Adrenal gland (tissue), 12 donors: ENCODE results near the gene CIB2. TPM values are rescaled to one million over a fixed set of nuclear protein-coding genes. Genes with fewer than 3 reads are reported as not detected.

ENCODE experiments used
- DNase-seq, 7 donors: peaks; one replicate each; pipeline ENCODE4 v3.0.0-alpha.2; 2019 to 2020
- H3K27ac ChIP-seq, 5 donors: fragments of 200-600 bp; sonication (generic) in 4 of 5; 1 replicate in 3 of 5; 2 replicates in 2 of 5; pipeline versions ENCODE4 v1.5.1 to v1.8.0; 2016 to 2020; ENCODE audit warnings: mild to moderate bottlenecking in 1 of 5
- H3K27me3 ChIP-seq: fragments of 200-600 bp; 2 replicates; pipeline ENCODE4 v1.8.0; 2021
- H3K36me3 ChIP-seq, 2 donors: fragments of 200-600 bp; replicated peaks in 1 of 2; 1 replicate in 1 of 2; 2 replicates in 1 of 2; pipeline versions ENCODE4 v1.5.1 to v1.8.0; 2018 to 2022
- H3K4me1 ChIP-seq, 2 donors: fragments of 200-600 bp; replicated peaks in 1 of 2; 1 replicate in 1 of 2; 2 replicates in 1 of 2; pipeline versions ENCODE4 v1.5.1 to v1.8.0; 2018 to 2021
- H3K4me3 ChIP-seq, 4 donors: fragments of 200-600 bp; sonication (generic) in 3 of 4; one replicate each; pipeline ENCODE4 v1.5.1; 2016 to 2018
- H3K9me3 ChIP-seq, 3 donors: fragments of 200-600 bp; sonication (generic) in 1 of 3; replicated peaks in 1 of 3; 1 replicate in 2 of 3; 2 replicates in 1 of 3; pipeline versions ENCODE4 v1.5.1 to v1.8.0; 2016 to 2021
- POLR2A ChIP-seq, 2 donors: fragments of 450-650 bp; IDR thresholded peaks; one replicate each; pipeline ENCODE4 v1.6.1; 2017; ENCODE audit warnings: antibody characterized with exemption in 2 of 2, mild to moderate bottlenecking in 2 of 2, moderate library complexity in 1 of 2
- WGBS, 4 donors: extraction: QIAGEN DNeasy Blood & Tissue Kit in 2 of 4; methylation state at CpG; one replicate each; pipeline versions ENCODE4 v1.1.5 to v1.1.7; 2013 to 2017; 5-methylcytosine and 5-hydroxymethylcytosine counted together
- intact Hi-C, 2 donors: fragments of 100-400 bp; cut with DNase I; formaldehyde crosslinking; loops; one replicate each; pipeline versions ENCODE4 v1.14.1 to v1.15.0; 2022 to 2023
- polyA plus RNA-seq, 3 donors: library from polyadenylated mRNA; stranded (reverse); fragments of 200-250 nt in 2 of 3; fragments of 350-450 nt in 1 of 3; fragmentation: Illumina TruSeq in 1 of 3; extraction: RNeasy Lipid Tissue Mini Kit (QIAGEN cat#74804) in 1 of 3; gene quantifications; one replicate each; pipeline ENCODE4 v1.2.3, GENCODE V29; 2013 to 2014
- total RNA-seq, 9 donors: library from RNA; depleted of rRNA in 4 of 9; stranded (reverse); fragments of >200 nt in 4 of 9; fragments of 120-200 nt in 1 of 9; fragmentation: NEBNext Ultra II Directional in 1 of 9; extraction: Animal tissue kit (Norgen Biotek cat#: 25700) in 1 of 9; gene quantifications; one replicate each; pipeline versions ENCODE4 v1.1.0 to v1.2.4, GENCODE V29; 2013 to 2023
- TF ChIP-seq, protein P1 (sequence below), 6 experiments: fragments of 450-650 bp in 4 of 6; fragments of 200-600 bp in 2 of 6; sonication (generic) in 1 of 6; IDR thresholded peaks; 1 replicate in 5 of 6; 2 replicates in 1 of 6; pipeline versions ENCODE4 v1.5.1 to v1.8.0; 2016 to 2021; ENCODE audit warnings: antibody characterized with exemption in 6 of 6, mild to moderate bottlenecking in 2 of 6, moderate library complexity in 1 of 6
- donor health status: healthy with polysubstance abuse.
- donor health status: Bipolar disorder and iron deficiency.
- donor health status: DM: yes; HTN: yes; CAD: no.
- donor health status: DM: no; HTN: no; CAD: no.
- donor health status: DM: no; HTN: no; CAD: no.
- donor health status: DM: yes; HTN: yes; CAD: no.

The CIB2 gene
- total and polyA plus RNA-seq, 12 donors, result 4.4 to 37.8 (median 19.7) TPM

DNA sequence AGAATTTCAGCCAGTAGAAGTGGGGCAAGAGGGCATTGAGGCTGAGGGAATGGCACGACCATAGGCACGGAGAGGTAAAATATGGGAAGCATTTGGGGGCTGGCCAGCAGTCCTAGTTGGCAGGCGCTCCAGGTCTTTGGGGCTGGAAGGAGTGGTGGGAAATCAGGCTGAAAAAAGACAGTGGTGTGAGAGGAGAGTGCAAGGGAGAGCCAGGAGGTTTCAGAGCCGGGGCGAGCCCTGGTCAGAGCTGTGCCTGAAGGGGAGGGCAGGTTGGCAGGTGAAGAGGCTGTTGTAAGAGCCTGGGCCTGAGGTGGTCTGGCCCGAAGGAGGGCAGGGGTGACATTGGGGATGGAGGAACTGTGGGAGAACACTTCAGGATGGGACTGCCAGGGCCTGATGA, 16.3 kb upstream of the CIB2 start:
- Histone ChIP-seq H3K36me3 (no peaks in the 10 kb centered on the region), H3K27ac (no peak overlapping the region), H3K4me1 (peaks cover 11 to 35% of the 10 kb centered on the region in 2 donors), H3K27me3 (no peaks in the 10 kb centered on the region), H3K9me3 (no peaks in the 10 kb centered on the region), H3K4me3 (no peak overlapping the region)
- TF ChIP-seq, protein P1, sequence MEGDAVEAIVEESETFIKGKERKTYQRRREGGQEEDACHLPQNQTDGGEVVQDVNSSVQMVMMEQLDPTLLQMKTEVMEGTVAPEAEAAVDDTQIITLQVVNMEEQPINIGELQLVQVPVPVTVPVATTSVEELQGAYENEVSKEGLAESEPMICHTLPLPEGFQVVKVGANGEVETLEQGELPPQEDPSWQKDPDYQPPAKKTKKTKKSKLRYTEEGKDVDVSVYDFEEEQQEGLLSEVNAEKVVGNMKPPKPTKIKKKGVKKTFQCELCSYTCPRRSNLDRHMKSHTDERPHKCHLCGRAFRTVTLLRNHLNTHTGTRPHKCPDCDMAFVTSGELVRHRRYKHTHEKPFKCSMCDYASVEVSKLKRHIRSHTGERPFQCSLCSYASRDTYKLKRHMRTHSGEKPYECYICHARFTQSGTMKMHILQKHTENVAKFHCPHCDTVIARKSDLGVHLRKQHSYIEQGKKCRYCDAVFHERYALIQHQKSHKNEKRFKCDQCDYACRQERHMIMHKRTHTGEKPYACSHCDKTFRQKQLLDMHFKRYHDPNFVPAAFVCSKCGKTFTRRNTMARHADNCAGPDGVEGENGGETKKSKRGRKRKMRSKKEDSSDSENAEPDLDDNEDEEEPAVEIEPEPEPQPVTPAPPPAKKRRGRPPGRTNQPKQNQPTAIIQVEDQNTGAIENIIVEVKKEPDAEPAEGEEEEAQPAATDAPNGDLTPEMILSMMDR (IDR thresholded peaks at IDR 0.05), result no peak
- TF ChIP-seq POLR2A (IDR thresholded peaks at IDR 0.05), result no peak
- no peak for DNase-seq
- 86 to 91% (median 89%) methylated on average over 6 of the region's 6 CpGs for WGBS, 4 donors
- intact Hi-C loops, result no loop called here

DNA sequence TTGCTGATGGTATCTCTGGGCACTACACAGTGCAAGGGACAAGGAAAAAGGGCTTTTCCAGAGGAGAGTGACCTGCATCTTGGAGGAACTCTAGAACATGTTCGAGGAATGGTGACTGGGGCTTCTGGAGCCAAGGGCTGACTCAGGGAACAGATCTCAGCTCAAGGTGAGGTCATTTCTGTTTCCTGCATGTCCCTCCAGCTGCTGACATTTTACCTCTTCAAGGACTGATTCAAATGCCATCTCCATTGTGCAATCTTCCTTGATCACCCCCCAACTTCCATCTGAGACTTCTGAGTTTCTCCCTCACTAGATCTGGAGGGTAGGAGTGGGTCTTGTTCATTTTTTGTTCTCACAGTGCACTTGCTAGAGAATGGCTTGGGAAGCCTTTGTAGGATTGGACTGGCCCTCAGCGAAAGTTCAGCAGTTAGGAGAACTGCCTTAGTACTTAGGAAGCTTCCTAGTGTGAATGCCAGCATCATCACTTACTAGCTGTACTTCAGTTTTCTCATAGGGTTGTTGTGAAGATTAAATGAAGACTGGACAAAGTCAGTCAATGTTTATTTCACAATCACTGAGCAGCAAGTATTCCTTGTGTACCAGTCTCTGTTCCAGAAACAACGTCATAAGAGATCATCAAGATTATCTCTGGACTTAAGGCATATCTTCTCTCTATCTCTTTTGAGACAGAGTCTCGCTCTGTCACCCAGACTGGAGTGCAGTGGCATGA, 15.3 kb upstream of the CIB2 start:
- TF ChIP-seq, protein P1 (IDR thresholded peaks at IDR 0.05), result no peak
- no peak for TF ChIP-seq POLR2A (IDR thresholded peaks at IDR 0.05)
- Histone ChIP-seq H3K27me3 (no peaks in the 10 kb centered on the region), H3K4me3 (no peak overlapping the region), H3K27ac (peak overlapping the region in 1 of 5 donors; percentile 42), H3K9me3 (no peaks in the 10 kb centered on the region), H3K4me1 (peaks cover 11 to 33% of the 10 kb centered on the region in 2 donors), H3K36me3 (no peaks in the 10 kb centered on the region)
- peak in 4 of 7 donors; percentile 40 to 47 (median 42) for DNase-seq
- intact Hi-C loops, result no loop called here
- WGBS, 4 donors, result 72 to 82% (median 74%) methylated on average over 4 of the region's 4 CpGs

DNA sequence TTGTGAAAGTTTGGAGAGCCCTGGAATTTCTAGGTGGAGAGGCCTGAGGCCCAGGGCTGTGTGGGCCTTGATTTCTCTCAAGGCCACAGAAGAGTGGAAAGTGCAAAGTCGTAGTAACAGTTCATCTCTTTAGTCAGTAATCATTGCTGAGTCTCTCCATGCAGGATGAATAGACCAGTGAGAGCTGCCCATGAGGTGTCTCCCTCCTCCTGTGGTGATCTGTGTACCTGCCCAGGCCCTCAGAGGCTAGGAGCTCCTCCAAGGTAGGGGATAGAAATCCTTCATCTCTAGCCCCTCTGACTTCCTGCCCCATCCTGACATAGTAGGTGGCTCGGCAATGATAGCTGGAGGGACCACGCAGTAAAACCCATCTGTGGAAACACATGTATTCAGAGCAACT, 11.1 kb upstream of the CIB2 start:
- H3K36me3 ChIP-seq, result no peaks in the 10 kb centered on the region
- no peaks in the 10 kb centered on the region for H3K9me3 ChIP-seq
- H3K27ac ChIP-seq, result no peak overlapping the region

DNA sequence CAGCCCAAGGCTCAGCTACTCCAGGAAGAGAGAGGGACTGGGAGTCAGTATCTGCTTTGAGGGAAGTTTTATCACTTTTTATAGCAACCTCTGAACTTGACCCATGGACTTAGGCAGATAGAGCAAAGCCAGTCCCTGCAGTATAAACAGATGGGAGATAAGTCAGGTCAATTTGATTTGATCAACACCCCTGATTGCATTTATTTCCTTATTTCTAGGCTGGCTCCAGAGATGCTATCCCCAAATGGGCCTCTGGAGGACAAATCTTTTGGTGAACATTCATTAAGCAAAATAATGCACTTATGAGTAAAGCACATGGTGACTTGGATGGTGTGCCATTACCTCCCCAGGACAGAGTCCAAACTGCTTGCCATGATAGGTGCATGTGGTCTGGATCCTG, 9.0 kb upstream of the CIB2 start:
- no peaks in the 10 kb centered on the region for H3K36me3 ChIP-seq
- no peaks in the 10 kb centered on the region for H3K27me3 ChIP-seq
- no peak for DNase-seq
- H3K4me1 ChIP-seq, result no peaks in the 10 kb centered on the region
- no peak overlapping the region for H3K4me3 ChIP-seq
- H3K27ac ChIP-seq, result no peak overlapping the region
- TF ChIP-seq POLR2A (IDR thresholded peaks at IDR 0.05), result no peak
- TF ChIP-seq, protein P1 (IDR thresholded peaks at IDR 0.05), result no peak
- no peaks in the 10 kb centered on the region for H3K9me3 ChIP-seq
- intact Hi-C loops, result no loop called here

More for the DNA sequence above, 11.1 kb upstream of the CIB2 start:
- Histone ChIP-seq H3K27me3 (no peaks in the 10 kb centered on the region), H3K4me1 (peaks cover 0 to 9% of the 10 kb centered on the region in 2 donors), H3K4me3 (no peak overlapping the region)
- TF ChIP-seq POLR2A (IDR thresholded peaks at IDR 0.05), result no peak
- TF ChIP-seq, protein P1 (IDR thresholded peaks at IDR 0.05), result no peak
- no peak for DNase-seq
- 76 to 88% (median 78%) methylated on average over 3 of the region's 3 CpGs for WGBS, 4 donors
- intact Hi-C loops, result no loop called here
